Heart right ventricle (tissue), 16 donors: ENCODE results near the gene EGFL6. TPM values are rescaled to one million over a fixed set of nuclear protein-coding genes. Genes with fewer than 3 reads are reported as not detected.

Source experiments
- ATAC-seq, 8 donors: fragments of 200-7000 bp; cut with Tn5 transposase; one replicate each; pipeline ENCODE4 v1.9.1; 2020; ENCODE audit warnings: mild to moderate bottlenecking in 8 of 8, moderate library complexity in 8 of 8, moderate number of reproducible peaks in 1 of 8
- DNase-seq, 2 donors: peaks; one replicate each; pipeline ENCODE4 v3.0.0-alpha.2; 2020
- H3K27ac ChIP-seq, 10 donors: fragments of 200-600 bp; sonication (generic) in 2 of 10; one replicate each; pipeline versions ENCODE4 v1.5.0 to v1.8.0; 2020 to 2022; ENCODE audit warnings: mild to moderate bottlenecking in 3 of 10
- H3K27me3 ChIP-seq, 7 donors: fragments of 200-600 bp; one replicate each; pipeline ENCODE4 v1.8.0; 2021 to 2022; ENCODE audit warnings: mild to moderate bottlenecking in 2 of 7
- H3K36me3 ChIP-seq, 9 donors: fragments of 200-600 bp; sonication (generic) in 1 of 9; one replicate each; pipeline versions ENCODE4 v1.5.0 to v1.8.0; 2020 to 2022; ENCODE audit warnings: mild to moderate bottlenecking in 2 of 9
- H3K4me1 ChIP-seq, 9 donors: fragments of 200-600 bp; sonication (generic) in 1 of 9; one replicate each; pipeline versions ENCODE4 v1.5.0 to v1.8.0; 2020 to 2022; ENCODE audit warnings: mild to moderate bottlenecking in 4 of 9
- H3K4me3 ChIP-seq, 10 donors: fragments of 200-600 bp; sonication (generic) in 2 of 10; one replicate each; pipeline versions ENCODE4 v1.5.0 to v1.8.0; 2020 to 2022; ENCODE audit warnings: mild to moderate bottlenecking in 7 of 10, moderate library complexity in 2 of 10
- H3K9me3 ChIP-seq, 11 donors: fragments of 200-600 bp in 10 of 11; sonication (generic) in 2 of 11; one replicate each; pipeline versions ENCODE4 v1.5.0 to v1.8.0; 2013 to 2022; ENCODE audit warnings: mild to moderate bottlenecking in 2 of 11, control low read depth in 1 of 11, moderate library complexity in 1 of 11
- CTCF ChIP-seq, 9 donors: fragments of 200-600 bp; sonication (generic) in 2 of 9; IDR thresholded peaks; one replicate each; pipeline versions ENCODE4 v1.5.0 to v1.8.0; 2021 to 2022; ENCODE audit warnings: antibody characterized with exemption in 9 of 9, mild to moderate bottlenecking in 5 of 9, moderate library complexity in 1 of 9
- WGBS, 2 donors: extraction: QIAGEN DNeasy Blood & Tissue Kit; methylation state at CpG; one replicate each; pipeline ENCODE4 v1.1.7; 2013; ENCODE audit warnings: inconsistent platforms in 1 of 2; 5-methylcytosine and 5-hydroxymethylcytosine counted together
- intact Hi-C, 10 donors: fragments of 100-400 bp; cut with DNase I; formaldehyde crosslinking; loops; one replicate each; pipeline versions ENCODE4 v1.11.1 to v1.14.2; 2022
- polyA plus RNA-seq, 2 donors: library from polyadenylated mRNA; stranded (reverse); fragments of 200-250 nt; gene quantifications; one replicate each; pipeline ENCODE4 v1.2.3, GENCODE V29; 2013
- total RNA-seq, 10 donors: library from RNA; stranded (reverse); fragmentation: NEBNext Ultra II Directional in 3 of 10; extraction: Animal tissue kit (Norgen Biotek cat#: 25700) in 3 of 10; gene quantifications; one replicate each; pipeline versions ENCODE4 v1.2.1 to v1.2.4, GENCODE V29; 2021 to 2023
- donor health status: Arrhythmogenic right ventricular cardiomyopathy.
- donor health status: ischemic (EF 13 %, LVEDD 7.1; RV severe dilation, severe dysfunction).
- donor health status: healthy with polysubstance abuse.
- donor health status: DM: no; HTN: yes; CAD: no.
- donor health status: DM: no; HTN: no; CAD: no.
- donor health status: ischemic (EF 25% LVEDD 6.9; RV normal size, moderate dysfunction).
- donor health status: ischemic (EF 25% LVEDD 5.7; RV mildly dilated, moderate dysfunction).
- donor health status: healthy.
- donor health status: DM: yes; HTN: yes; CAD: no.
- donor health status: Ischemic cardiomyopathy.
- donor health status: ischemic (EF 35%, LVEDD 5.7; RV mildly dilated, moderate dysfunction).
- donor health status: nonischemic (EF 11% LVEDD 7.7; RV severe dilation, severe dysfunction).
- donor health status: DM: yes; HTN: yes; CAD: no.
- donor health status: PGD.
- donor health status: ischemic (EF 29% LVEDD 5.4; RV normal size, mild dysfunction).
- donor health status: nonischemic (EF 23%, LVEDD 6.1; RV moderate dilation, normal function).

The EGFL6 gene
- total and polyA plus RNA-seq, 12 donors = 0.11 TPM; not detected in 11

GRCh38 chrX:13574600-13574999 is 5.2 kb downstream of the EGFL6 start:
- no peak for ATAC-seq
- intact Hi-C loops = no loop called here
- Histone ChIP-seq H3K27ac (no peak overlapping the region), H3K36me3 (no peaks in the 10 kb centered on the region), H3K9me3 (peaks cover 0 to 3% (median 0%) of the 10 kb centered on the region in 11 donors), H3K4me3 (no peak overlapping the region), H3K4me1 (peaks cover 0 to 5% (median 0%) of the 10 kb centered on the region in 9 donors), H3K27me3 (peaks cover 0 to 54% (median 4%) of the 10 kb centered on the region in 7 donors)
- no peak for DNase-seq
- TF ChIP-seq CTCF (IDR thresholded peaks at IDR 0.05) = no peak
- 68 to 79% methylated on average over 1 of the region's 1 CpG for WGBS, 2 donors

GRCh38 chrX:13579661-13580060 is 10.3 kb downstream of the EGFL6 start:
- H3K4me3 ChIP-seq = no peak overlapping the region
- peaks cover 0 to 3% (median 0%) of the 10 kb centered on the region in 11 donors for H3K9me3 ChIP-seq
- DNase-seq (no peak), ATAC-seq (no peak)
- no peak for TF ChIP-seq CTCF (IDR thresholded peaks at IDR 0.05)
- intact Hi-C loops = no loop called here
- no peak overlapping the region for H3K27ac ChIP-seq
- no peaks in the 10 kb centered on the region for H3K36me3 ChIP-seq
- no peaks in the 10 kb centered on the region for H3K4me1 ChIP-seq
- peaks cover 0 to 36% (median 0%) of the 10 kb centered on the region in 7 donors for H3K27me3 ChIP-seq
- 84 to 95% methylated on average over 4 of the region's 4 CpGs for WGBS, 2 donors

- intact Hi-C loops = no loop called here
- H3K4me1 ChIP-seq = no peaks in the 10 kb centered on the region
- H3K9me3 ChIP-seq = no peaks in the 10 kb centered on the region
- H3K36me3 ChIP-seq = no peaks in the 10 kb centered on the region
- H3K27ac ChIP-seq = no peak overlapping the region
- DNase-seq = no peak
- no peak for TF ChIP-seq CTCF (IDR thresholded peaks at IDR 0.05)
- no peak for ATAC-seq
- WGBS, 2 donors = 68 to 72% methylated on average over 4 of the region's 4 CpGs
- peaks cover 0 to 47% (median 0%) of the 10 kb centered on the region in 7 donors for H3K27me3 ChIP-seq
- H3K4me3 ChIP-seq = no peak overlapping the region
Measured at GRCh38 chrX:13581554-13581953, 12.2 kb downstream of the EGFL6 start.

- Histone ChIP-seq H3K4me1 (no peaks in the 10 kb centered on the region), H3K36me3 (no peaks in the 10 kb centered on the region), H3K4me3 (no peak overlapping the region), H3K27me3 (peaks cover 0 to 70% (median 0%) of the 10 kb centered on the region in 7 donors), H3K27ac (no peak overlapping the region), H3K9me3 (no peaks in the 10 kb centered on the region)
- no peak for TF ChIP-seq CTCF (IDR thresholded peaks at IDR 0.05)
- DNase-seq = no peak
- 65 to 71% methylated on average over 3 of the region's 3 CpGs for WGBS, 2 donors
- intact Hi-C loops = no loop called here
- no peak for ATAC-seq
Measured at GRCh38 chrX:13587786-13588477, 18.5 kb downstream of the EGFL6 start.
